Lung (tissue), 12 donors: Measurements from ENCODE around the gene MYO15A. TPM values are rescaled to one million over a fixed set of nuclear protein-coding genes. Genes with fewer than 3 reads are reported as not detected.

Source experiments
- ATAC-seq: fragments of 200-7000 bp; cut with Tn5 transposase; one replicate; pipeline ENCODE4 v1.9.1; 2020; ENCODE audit warnings: moderate number of reproducible peaks; ENCODE audit not compliant: insufficient read depth, low FRiP score
- DNase-seq, 3 donors: peaks; one replicate each; pipeline ENCODE4 v3.0.0-alpha.2; 2013 to 2017
- H3K27ac ChIP-seq, 2 donors: one replicate each; pipeline ENCODE4 v1.5.1; 2013; ENCODE audit warnings: mild to moderate bottlenecking in 2 of 2, moderate library complexity in 2 of 2, control low read depth in 1 of 2, inconsistent platforms in 1 of 2, low read depth in 1 of 2, low read length in 1 of 2
- H3K27me3 ChIP-seq, 3 donors: one replicate each; pipeline ENCODE4 v1.5.1; 2013; ENCODE audit warnings: low read length in 2 of 3; ENCODE audit not compliant: control insufficient read depth in 3 of 3, insufficient read depth in 3 of 3
- H3K36me3 ChIP-seq, 4 donors: one replicate each; pipeline ENCODE4 v1.5.1; 2013; ENCODE audit warnings: low read length in 4 of 4, mild to moderate bottlenecking in 1 of 4, moderate library complexity in 1 of 4; ENCODE audit not compliant: control insufficient read depth in 4 of 4, insufficient read depth in 4 of 4
- H3K4me1 ChIP-seq, 5 donors: one replicate each; pipeline ENCODE4 v1.5.1; 2013; ENCODE audit warnings: low read length in 5 of 5, mild to moderate bottlenecking in 2 of 5, moderate library complexity in 1 of 5; ENCODE audit not compliant: control insufficient read depth in 5 of 5, insufficient read depth in 5 of 5
- H3K4me3 ChIP-seq: one replicate; pipeline ENCODE4 v1.5.1; 2013; ENCODE audit warnings: mild to moderate bottlenecking, control low read depth, moderate library complexity
- H3K9ac ChIP-seq, 2 donors: one replicate each; pipeline ENCODE4 v1.5.1; 2013; ENCODE audit warnings: low read length in 2 of 2, control low read depth in 1 of 2; ENCODE audit not compliant: insufficient read depth in 1 of 2
- H3K9me3 ChIP-seq, 4 donors: one replicate each; pipeline ENCODE4 v1.5.1; 2013; ENCODE audit warnings: low read length in 3 of 4, mild to moderate bottlenecking in 1 of 4, moderate library complexity in 1 of 4; ENCODE audit not compliant: control insufficient read depth in 4 of 4, insufficient read depth in 3 of 4
- CTCF ChIP-seq: IDR thresholded peaks from 2 replicates; pipeline ENCODE4 v1.5.1; 2012; ENCODE audit warnings: mild to moderate bottlenecking; ENCODE audit errors: control extremely low read depth, extremely low read depth
- WGBS, 2 donors: extraction: QIAGEN DNeasy Blood & Tissue Kit; methylation state at CpG; one replicate each; pipeline ENCODE4 v1.1.7; 2013; 5-methylcytosine and 5-hydroxymethylcytosine counted together
- polyA plus RNA-seq, 2 donors: library from polyadenylated mRNA; stranded (reverse); fragments of 200-250 nt; gene quantifications; one replicate each; pipeline ENCODE4 v1.2.1, GENCODE V29; 2013
- total RNA-seq, 2 donors: library from RNA; depleted of rRNA in 1 of 2; stranded (reverse); fragments of >200 nt in 1 of 2; gene quantifications; one replicate each; pipeline ENCODE4 v1.2.1, GENCODE V29; 2014 to 2021
- donor health status: control.
- donor health status: control.
- donor health status: Bipolar disorder and iron deficiency.
- donor health status: healthy.
- donor health status: DM: yes; HTN: yes; CAD: no.

Gene MYO15A
- total and polyA plus RNA-seq, 4 donors, result 0.56 to 2.7 (median 2.3) TPM

DNA sequence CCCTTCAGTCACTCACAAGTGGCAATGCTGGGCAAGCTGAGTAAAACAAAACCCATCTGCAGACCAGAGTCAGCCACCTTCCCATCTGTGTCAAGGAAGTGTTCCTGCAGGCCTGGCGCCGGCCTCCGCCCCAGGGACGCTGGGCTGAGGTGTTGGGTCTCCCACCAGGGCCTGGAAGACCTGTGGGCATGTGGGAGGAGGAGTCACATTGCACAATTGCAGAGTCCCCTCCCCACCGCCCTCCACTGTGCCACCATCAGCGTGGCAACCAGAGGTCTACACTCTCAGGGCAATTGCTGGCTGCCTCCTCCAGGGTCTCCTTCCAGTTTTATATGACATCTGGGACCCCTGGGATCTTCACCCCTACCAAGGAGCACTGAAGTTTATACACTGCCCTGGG lies 3.0 kb upstream of the MYO15A start:
- Histone ChIP-seq H3K9ac (no peak overlapping the region), H3K4me3 (no peak overlapping the region), H3K27me3 (no peaks in the 10 kb centered on the region), H3K27ac (no peak overlapping the region), H3K4me1 (peaks cover 0 to under 1% (median 0%) of the 10 kb centered on the region in 5 donors), H3K36me3 (peaks cover 0 to 52% (median 19%) of the 10 kb centered on the region in 4 donors), H3K9me3 (no peaks in the 10 kb centered on the region)
- no peak for TF ChIP-seq CTCF
- DNase-seq (no peak), ATAC-seq (no peak)
- 93 to 98% methylated on average over 6 of the region's 6 CpGs for WGBS, 2 donors

- no peak for ATAC-seq
Measured at GRCh38 chr17:18106211-18106610, 2.3 kb upstream of the MYO15A start.

GRCh38 chr17:18107061-18107790 lies 1.3 kb upstream of the MYO15A start:
- WGBS, 2 donors, result 94 to 97% methylated on average over 14 of the region's 14 CpGs
- DNase-seq, result no peak
- Histone ChIP-seq H3K36me3 (peaks cover 0 to 39% (median 12%) of the 10 kb centered on the region in 4 donors), H3K4me1 (no peaks in the 10 kb centered on the region), H3K9ac (no peak overlapping the region), H3K4me3 (no peak overlapping the region), H3K9me3 (no peaks in the 10 kb centered on the region), H3K27ac (no peak overlapping the region), H3K27me3 (no peaks in the 10 kb centered on the region)
- no peak for TF ChIP-seq CTCF
- no peak for ATAC-seq

More at GRCh38 chr17:18106211-18106610, 2.3 kb upstream of the MYO15A start:
- Histone ChIP-seq H3K4me1 (no peaks in the 10 kb centered on the region), H3K27ac (no peak overlapping the region), H3K9me3 (no peaks in the 10 kb centered on the region), H3K4me3 (no peak overlapping the region), H3K36me3 (peaks cover 0 to 49% (median 17%) of the 10 kb centered on the region in 4 donors), H3K27me3 (no peaks in the 10 kb centered on the region), H3K9ac (no peak overlapping the region)
- WGBS, 2 donors, result 93 to 95% methylated on average over 9 of the region's 9 CpGs
- DNase-seq, result no peak
- TF ChIP-seq CTCF, result no peak
